PC-9 (cell line): ENCODE results near the gene FUS. TPM values are rescaled to one million over a fixed set of nuclear protein-coding genes. Genes with fewer than 3 reads are reported as not detected.
"Not testable (repeated sequence)": the region's sequence is repeated elsewhere in the genome, so short reads cannot be mapped to it uniquely, and the experiment has no call there.

Source experiments
- BruUV-seq: library from RNA; stranded (reverse); fragments of 400-500 nt; replicated peaks from 2 replicates; lab custom pipeline; 2021; lab: Mats Ljungman, UMichigan
- CTCF ChIA-PET: fragments of 300-600 bp; sonication (Branson Sonifier 250); formaldehyde crosslinking; loops from one replicate; lab custom pipeline; 2022; ENCODE audit warnings: antibody characterized with exemption; lab: Charles Lee
- POLR2A ChIA-PET: fragments of 300-600 bp; sonication (Branson Sonifier 250); formaldehyde crosslinking; loops from one replicate; lab custom pipeline; 2022; ENCODE audit warnings: antibody characterized with exemption; ENCODE audit not compliant: unreplicated experiment; lab: Charles Lee
- DNase-seq, 2 experiments: peaks; one replicate each; pipeline versions ENCODE4 v3.0.0 to v3.0.0-alpha.2; 2015 to 2022; ENCODE audit warnings: mixed read lengths in 1 of 2
- H2AFZ ChIP-seq: fragments of 200-600 bp; sonication (generic); 2 replicates; pipeline ENCODE4 v1.8.1; 2017; ENCODE audit warnings: antibody characterized with exemption
- H3F3A ChIP-seq: fragments of 200-600 bp; sonication (generic); 2 replicates; pipeline ENCODE4 v1.8.1; 2017; ENCODE audit warnings: antibody characterized with exemption, mild to moderate bottlenecking, low read depth; ENCODE audit not compliant: insufficient read depth
- H3K27ac ChIP-seq: fragments of 200-600 bp; sonication (generic); 2 replicates; pipeline ENCODE4 v1.6.1; 2016; ENCODE audit warnings: mixed run types
- H3K27me3 ChIP-seq: fragments of 200-600 bp; sonication (generic); 2 replicates; pipeline ENCODE4 v1.6.1; 2016; ENCODE audit warnings: low read depth, mixed run types; ENCODE audit not compliant: insufficient read depth
- H3K36me3 ChIP-seq: fragments of 200-600 bp; sonication (generic); 2 replicates; pipeline ENCODE4 v1.6.1; 2016; ENCODE audit warnings: low read depth, mixed run types
- H3K4me1 ChIP-seq: fragments of 200-600 bp; sonication (generic); replicated peaks from 2 replicates; pipeline ENCODE4 v1.6.1; 2016; ENCODE audit warnings: mixed run types; ENCODE audit not compliant: insufficient read depth
- H3K4me2 ChIP-seq: fragments of 200-600 bp; sonication (generic); 2 replicates; pipeline ENCODE4 v1.6.1; 2017; ENCODE audit warnings: mixed run types
- H3K4me3 ChIP-seq: fragments of 200-600 bp; sonication (generic); 2 replicates; pipeline ENCODE4 v1.6.1; 2016; ENCODE audit warnings: mixed run types
- H3K79me2 ChIP-seq: fragments of 200-600 bp; sonication (generic); 2 replicates; pipeline ENCODE4 v1.6.1; 2017; ENCODE audit warnings: low read depth, mixed run types
- H3K9me2 ChIP-seq: fragments of 200-600 bp; sonication (generic); 2 replicates; pipeline ENCODE4 v1.8.1; 2017; ENCODE audit warnings: mild to moderate bottlenecking; ENCODE audit not compliant: insufficient read depth
- H3K9me3 ChIP-seq: fragments of 200-600 bp; sonication (generic); 2 replicates; pipeline ENCODE4 v1.8.1; 2016; ENCODE audit warnings: low read depth; ENCODE audit not compliant: insufficient read depth
- H4K20me1 ChIP-seq: fragments of 200-600 bp; sonication (generic); 2 replicates; pipeline ENCODE4 v1.8.1; 2017; ENCODE audit not compliant: insufficient read depth
- CTCF ChIP-seq: fragments of 200-600 bp; sonication (generic); conservative IDR thresholded peaks from 2 replicates; pipeline ENCODE4 v1.6.1; 2017; ENCODE audit warnings: mixed run types, antibody characterized with exemption, mild to moderate bottlenecking, moderate library complexity
- EZH2 ChIP-seq: fragments of 200-600 bp; sonication (generic); IDR thresholded peaks from 2 replicates; pipeline ENCODE4 v1.8.0; 2017; ENCODE audit warnings: antibody characterized with exemption, low read depth
- intact Hi-C: fragments of 100-400 bp; cut with micrococcal nuclease; formaldehyde crosslinking; loops from one replicate; pipeline ENCODE4 v1.10.0; 2022; ENCODE audit not compliant: unreplicated experiment
- total RNA-seq: library from RNA; stranded (reverse); gene quantifications from 2 replicates; pipeline ENCODE4 v1.2.3, GENCODE V29; 2021

FUS gene
- total RNA-seq, 1 experiment from 2014 or later = 637 TPM

- Histone ChIP-seq H3K9me3 (no peaks in the 10 kb centered on the region), H4K20me1 (peaks cover 83% of the 10 kb centered on the region), H3K4me2 (no peak overlapping the region), H3K27me3 (no peaks in the 10 kb centered on the region), H2AFZ (no peak overlapping the region), H3K36me3 (peaks cover 64% of the 10 kb centered on the region), H3K4me1 (no peaks in the 10 kb centered on the region), H3K4me3 (no peak overlapping the region), H3F3A (peaks cover 100% of the 10 kb centered on the region), H3K9me2 (no peaks in the 10 kb centered on the region), H3K79me2 (peaks cover 25% of the 10 kb centered on the region; the same call in 1 of the 2 replicates), H3K27ac (no peak overlapping the region)
- no peak for TF ChIP-seq CTCF
- TF ChIP-seq EZH2 = no peak
- ChIA-PET POLR2A (interaction anchor here (0.6 kb wide), 1 partner anchor 13 kb away, joined by 14 read pairs; the partner anchor contains the start of gene FUS), CTCF (interaction anchor here (0.5 to 1.0 kb wide), 2 partner anchors 9 to 212 kb away, joined by 3 read pairs; no protein-coding TSS in a partner anchor)
- no peak for DNase-seq
- intact Hi-C loops = no loop called here
- BruUV-seq = no TSS peak
Measured at GRCh38 chr16:31192856-31193642, 13.1 kb downstream of the FUS start.

- Histone ChIP-seq H2AFZ (no peak overlapping the region), H3K36me3 (peaks cover 56% of the 10 kb centered on the region), H3K4me3 (no peak overlapping the region), H3F3A (peaks cover 100% of the 10 kb centered on the region), H3K4me2 (no peak overlapping the region), H3K79me2 (peaks cover 18% of the 10 kb centered on the region; the same call in 1 of the 2 replicates), H3K4me1 (no peaks in the 10 kb centered on the region), H3K9me2 (no peaks in the 10 kb centered on the region), H3K27me3 (no peaks in the 10 kb centered on the region), H3K27ac (no peak overlapping the region), H4K20me1 (peaks cover 80% of the 10 kb centered on the region), H3K9me3 (no peaks in the 10 kb centered on the region)
- intact Hi-C loops = no loop called here
- POLR2A ChIA-PET = no interaction called here
- no peak for DNase-seq
- TF ChIP-seq EZH2 = no peak
- no peak for TF ChIP-seq CTCF
- BruUV-seq = no TSS peak
- CTCF ChIA-PET = interaction anchor here (1.0 kb wide), 1 partner anchor 8 kb away, joined by 3 read pairs; no protein-coding TSS in a partner anchor
Measured at GRCh38 chr16:31193874-31194273, 13.9 kb downstream of the FUS start.

- TF ChIP-seq CTCF (no peak), EZH2 (no peak)
- ChIA-PET CTCF (no interaction called here), POLR2A (interaction anchor here (0.6 kb wide), 1 partner anchor 31 kb away, joined by 3 read pairs; no protein-coding TSS in a partner anchor)
- Histone ChIP-seq H2AFZ (no peak overlapping the region), H3K9me2 (no peaks in the 10 kb centered on the region), H3K4me3 (no peak overlapping the region), H3F3A (peaks cover 100% of the 10 kb centered on the region), H3K36me3 (peaks cover 46% of the 10 kb centered on the region), H3K27ac (no peak overlapping the region), H3K4me2 (no peak overlapping the region), H3K27me3 (no peaks in the 10 kb centered on the region), H3K9me3 (no peaks in the 10 kb centered on the region), H3K79me2 (peaks cover 8% of the 10 kb centered on the region; the same call in 1 of the 2 replicates), H3K4me1 (no peaks in the 10 kb centered on the region), H4K20me1 (peaks cover 75% of the 10 kb centered on the region)
- intact Hi-C loops = no loop called here
- BruUV-seq = TSS peak; percentile 0
- no peak for DNase-seq
Measured at GRCh38 chr16:31194898-31195297, 15.0 kb downstream of the FUS start.

GRCh38 chr16:31195861-31196260, 15.9 kb downstream of the FUS start:
- H3K27ac ChIP-seq, CTCF ChIA-PET, H3K79me2 ChIP-seq, BruUV-seq, H3K9me2 ChIP-seq, H3K4me3 ChIP-seq, H3K9me3 ChIP-seq, H3K4me2 ChIP-seq, H2AFZ ChIP-seq, POLR2A ChIA-PET, H3K27me3 ChIP-seq, H3K4me1 ChIP-seq, intact Hi-C loops, DNase-seq: not testable (repeated sequence)
- Histone ChIP-seq H3K36me3 (peaks cover 36% of the 10 kb centered on the region), H4K20me1 (peaks cover 66% of the 10 kb centered on the region), H3F3A (peaks cover 99% of the 10 kb centered on the region)
